HepG2 (cell line): ENCODE data around the gene OSCP1. TPM values are rescaled to one million over a fixed set of nuclear protein-coding genes. Genes with fewer than 3 reads are reported as not detected.

Source experiments
- CCDC6 ChIP-seq: sonication (generic); formaldehyde crosslinking; IDR thresholded peaks from 2 replicates; pipeline ENCODE4 v1.8.1; 2022; ENCODE audit warnings: mild to moderate bottlenecking, missing genetic modification reagents, moderate library complexity
- PATZ1 ChIP-seq: sonication (generic); formaldehyde crosslinking; IDR thresholded peaks from 2 replicates; pipeline ENCODE4 v1.4.0; 2020; ENCODE audit warnings: missing genetic modification reagents
- RELA ChIP-seq: sonication (generic); formaldehyde crosslinking; IDR thresholded peaks from 2 replicates; pipeline ENCODE4 v1.4.0; 2020; ENCODE audit warnings: missing genetic modification reagents
- ZNF10 ChIP-seq: sonication (generic); formaldehyde crosslinking; IDR thresholded peaks from 2 replicates; pipeline ENCODE4 v1.4.0; 2020; ENCODE audit warnings: mild to moderate bottlenecking, low read depth, missing genetic modification reagents, borderline replicate concordance
- ZNF230 ChIP-seq: sonication (generic); formaldehyde crosslinking; IDR thresholded peaks from 2 replicates; pipeline ENCODE4 v1.4.0; 2020; ENCODE audit warnings: mild to moderate bottlenecking, missing genetic modification reagents
- ZNF446 ChIP-seq: sonication (generic); formaldehyde crosslinking; IDR thresholded peaks from 2 replicates; pipeline ENCODE4 v1.5.0; 2020; ENCODE audit warnings: mild to moderate bottlenecking, missing genetic modification reagents
- ZNF557 ChIP-seq: sonication (generic); formaldehyde crosslinking; IDR thresholded peaks from 2 replicates; pipeline ENCODE4 v1.4.0; 2020; ENCODE audit warnings: missing genetic modification reagents
- ZNF605 ChIP-seq: sonication (generic); formaldehyde crosslinking; IDR thresholded peaks from 2 replicates; pipeline ENCODE4 v1.8.0; 2022; ENCODE audit warnings: mild to moderate bottlenecking, missing genetic modification reagents
- ZNF75D ChIP-seq: sonication (generic); formaldehyde crosslinking; IDR thresholded peaks from 2 replicates; pipeline ENCODE4 v1.8.1; 2023; ENCODE audit warnings: missing genetic modification reagents, mild to moderate bottlenecking, borderline replicate concordance
- ZNF781 ChIP-seq: sonication (generic); formaldehyde crosslinking; IDR thresholded peaks from 2 replicates; pipeline ENCODE4 v1.5.1; 2020; ENCODE audit warnings: borderline replicate concordance, mild to moderate bottlenecking, missing genetic modification reagents; ENCODE audit errors: not compliant biosample characterization
- ZNF784 ChIP-seq: sonication (generic); formaldehyde crosslinking; IDR thresholded peaks from 2 replicates; pipeline ENCODE4 v1.5.1; 2020; ENCODE audit warnings: missing genetic modification reagents, mild to moderate bottlenecking, borderline replicate concordance
- polyA plus RNA-seq, 8 experiments: library from polyadenylated mRNA; depleted of rRNA in 3 of 8; stranded (reverse) in 7 of 8; unstranded in 1 of 8; fragments of >200 nt; fragmentation: Illumina TruSeq in 4 of 8; extraction: Trizol in 4 of 8; gene quantifications; 2 replicates each; pipeline versions ENCODE4 v1.2.1 to v1.2.3, GENCODE V29; 2011 to 2016; ENCODE audit warnings: low read depth in 4 of 8, missing spikeins in 1 of 8, mixed read lengths in 1 of 8; ENCODE audit not compliant: insufficient read depth in 1 of 8
- total RNA-seq, 5 experiments: library from RNA; depleted of rRNA; stranded (reverse); fragments of >200 nt; fragmentation: Illumina TruSeq; extraction: Trizol; gene quantifications; 2 replicates each; pipeline ENCODE4 v1.2.3, GENCODE V29; 2016; ENCODE audit warnings: low read depth in 1 of 5
- TF ChIP-seq, protein P1 (sequence below): IDR thresholded peaks from 2 replicates; pipeline ENCODE4 v1.6.1; 2012; ENCODE audit warnings: low read depth, low read length, improper control_type of control experiment
- TF ChIP-seq, protein P2 (sequence below): sonication (generic); formaldehyde crosslinking; IDR thresholded peaks from 2 replicates; pipeline ENCODE4 v1.5.1; 2020; ENCODE audit warnings: mild to moderate bottlenecking, missing genetic modification reagents
- TF ChIP-seq, protein P3 (sequence below): sonication (generic); formaldehyde crosslinking; IDR thresholded peaks from 2 replicates; pipeline ENCODE4 v1.4.0; 2020; ENCODE audit warnings: missing genetic modification reagents, borderline replicate concordance
- TF ChIP-seq, protein P4 (sequence below): sonication (generic); formaldehyde crosslinking; IDR thresholded peaks from 2 replicates; pipeline ENCODE4 v1.4.0; 2020; ENCODE audit warnings: missing genetic modification reagents, borderline replicate concordance

OSCP1 gene
- total and polyA plus RNA-seq, 2 of the 13 experiments (the other 11 are each of a cell fraction or from before 2014, with no cell fraction given), result 0.60 to 0.84 TPM

DNA sequence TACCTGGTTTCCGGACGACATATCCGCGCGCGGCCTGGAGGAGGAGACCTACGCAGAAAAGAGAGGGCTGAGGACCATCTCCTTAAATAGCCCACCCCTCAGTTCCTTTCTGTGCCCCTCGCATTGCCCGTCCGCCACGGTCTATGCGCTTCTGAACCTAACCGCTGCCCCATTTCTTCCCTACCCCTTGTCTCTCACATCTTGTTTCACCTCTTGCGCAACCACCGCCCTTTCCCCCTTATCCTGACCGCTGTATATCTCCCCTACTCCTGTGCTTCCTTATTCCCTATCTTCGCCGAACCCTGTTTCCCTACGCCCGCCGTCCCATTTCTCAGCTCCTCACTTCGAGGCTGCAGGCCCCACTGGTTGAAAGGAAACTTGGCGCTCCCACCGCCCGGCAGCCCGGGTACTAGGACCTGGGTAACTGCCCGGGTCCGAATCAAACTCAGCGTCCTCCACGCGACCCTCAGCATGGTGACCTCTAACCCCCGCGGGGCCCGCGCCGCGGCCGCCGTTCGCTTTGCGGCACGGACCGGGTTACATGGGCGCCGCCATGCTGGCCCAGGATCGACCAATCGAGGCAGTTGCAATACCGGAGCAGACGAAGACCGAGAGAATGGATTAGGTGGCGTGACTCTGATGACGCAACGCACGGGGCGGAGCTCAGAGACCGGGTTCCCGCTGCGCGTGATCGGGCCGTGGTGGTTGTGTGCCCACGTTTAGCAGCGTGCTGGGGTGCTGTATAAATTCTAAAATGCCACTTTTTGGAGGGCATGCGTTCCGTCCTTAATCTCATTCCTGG, 13.8 kb upstream of the OSCP1 start, which contains the start of gene MRPS15 (continued):
- TF ChIP-seq, protein P1, sequence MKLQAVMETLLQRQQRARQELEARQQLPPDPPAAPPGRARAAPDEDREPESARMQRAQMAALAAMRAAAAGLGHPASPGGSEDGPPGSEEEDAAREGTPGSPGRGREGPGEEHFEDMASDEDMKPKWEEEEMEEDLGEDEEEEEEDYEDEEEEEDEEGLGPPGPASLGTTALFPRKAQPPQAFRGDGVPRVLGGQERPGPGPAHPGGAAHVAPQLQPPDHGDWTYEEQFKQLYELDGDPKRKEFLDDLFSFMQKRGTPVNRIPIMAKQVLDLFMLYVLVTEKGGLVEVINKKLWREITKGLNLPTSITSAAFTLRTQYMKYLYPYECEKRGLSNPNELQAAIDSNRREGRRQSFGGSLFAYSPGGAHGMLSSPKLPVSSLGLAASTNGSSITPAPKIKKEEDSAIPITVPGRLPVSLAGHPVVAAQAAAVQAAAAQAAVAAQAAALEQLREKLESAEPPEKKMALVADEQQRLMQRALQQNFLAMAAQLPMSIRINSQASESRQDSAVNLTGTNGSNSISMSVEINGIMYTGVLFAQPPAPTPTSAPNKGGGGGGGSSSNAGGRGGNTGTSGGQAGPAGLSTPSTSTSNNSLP, result peak; percentile 63; the same call in 1 of the 2 replicates
- TF ChIP-seq ZNF230 (CRISPR knock-in tag), result peak; percentile 91; the same call in 1 of the 2 replicates
- TF ChIP-seq, protein P2, sequence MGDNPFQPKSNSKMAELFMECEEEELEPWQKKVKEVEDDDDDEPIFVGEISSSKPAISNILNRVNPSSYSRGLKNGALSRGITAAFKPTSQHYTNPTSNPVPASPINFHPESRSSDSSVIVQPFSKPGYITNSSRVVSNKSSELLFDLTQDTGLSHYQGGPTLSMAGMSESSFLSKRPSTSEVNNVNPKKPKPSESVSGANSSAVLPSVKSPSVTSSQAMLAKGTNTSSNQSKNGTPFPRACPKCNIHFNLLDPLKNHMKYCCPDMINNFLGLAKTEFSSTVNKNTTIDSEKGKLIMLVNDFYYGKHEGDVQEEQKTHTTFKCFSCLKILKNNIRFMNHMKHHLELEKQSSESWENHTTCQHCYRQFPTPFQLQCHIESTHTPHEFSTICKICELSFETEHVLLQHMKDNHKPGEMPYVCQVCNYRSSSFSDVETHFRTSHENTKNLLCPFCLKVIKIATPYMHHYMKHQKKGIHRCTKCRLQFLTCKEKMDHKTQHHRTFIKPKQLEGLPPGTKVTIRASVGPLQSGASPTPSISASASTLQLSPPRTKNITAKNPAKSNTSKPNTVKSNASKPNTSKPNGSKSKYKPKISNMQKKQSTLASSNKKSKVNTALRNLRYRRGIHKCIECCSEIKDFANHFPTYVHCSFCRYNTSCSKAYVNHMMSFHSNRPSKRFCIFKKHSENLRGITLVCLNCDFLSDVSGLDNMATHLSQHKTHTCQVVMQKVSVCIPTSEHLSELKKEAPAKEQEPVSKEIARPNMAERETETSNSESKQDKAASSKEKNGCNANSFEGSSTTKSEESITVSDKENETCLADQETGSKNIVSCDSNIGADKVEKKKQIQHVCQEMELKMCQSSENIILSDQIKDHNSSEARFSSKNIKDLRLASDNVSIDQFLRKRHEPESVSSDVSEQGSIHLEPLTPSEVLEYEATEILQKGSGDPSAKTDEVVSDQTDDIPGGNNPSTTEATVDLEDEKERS (CRISPR knock-in tag), result peak; percentile 70
- no peak for TF ChIP-seq ZNF10 (CRISPR knock-in tag)
- TF ChIP-seq PATZ1 (CRISPR knock-in tag), result peak; percentile 72
- TF ChIP-seq, protein P3, sequence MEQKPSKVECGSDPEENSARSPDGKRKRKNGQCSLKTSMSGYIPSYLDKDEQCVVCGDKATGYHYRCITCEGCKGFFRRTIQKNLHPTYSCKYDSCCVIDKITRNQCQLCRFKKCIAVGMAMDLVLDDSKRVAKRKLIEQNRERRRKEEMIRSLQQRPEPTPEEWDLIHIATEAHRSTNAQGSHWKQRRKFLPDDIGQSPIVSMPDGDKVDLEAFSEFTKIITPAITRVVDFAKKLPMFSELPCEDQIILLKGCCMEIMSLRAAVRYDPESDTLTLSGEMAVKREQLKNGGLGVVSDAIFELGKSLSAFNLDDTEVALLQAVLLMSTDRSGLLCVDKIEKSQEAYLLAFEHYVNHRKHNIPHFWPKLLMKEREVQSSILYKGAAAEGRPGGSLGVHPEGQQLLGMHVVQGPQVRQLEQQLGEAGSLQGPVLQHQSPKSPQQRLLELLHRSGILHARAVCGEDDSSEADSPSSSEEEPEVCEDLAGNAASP (CRISPR knock-in tag), result peak; percentile 82
- TF ChIP-seq ZNF75D (CRISPR knock-in tag), result no peak
- 0 out of 2 replicates have a peak, but pooled peaks have one; percentile 80 for TF ChIP-seq RELA (CRISPR knock-in tag)
- TF ChIP-seq, protein P4, sequence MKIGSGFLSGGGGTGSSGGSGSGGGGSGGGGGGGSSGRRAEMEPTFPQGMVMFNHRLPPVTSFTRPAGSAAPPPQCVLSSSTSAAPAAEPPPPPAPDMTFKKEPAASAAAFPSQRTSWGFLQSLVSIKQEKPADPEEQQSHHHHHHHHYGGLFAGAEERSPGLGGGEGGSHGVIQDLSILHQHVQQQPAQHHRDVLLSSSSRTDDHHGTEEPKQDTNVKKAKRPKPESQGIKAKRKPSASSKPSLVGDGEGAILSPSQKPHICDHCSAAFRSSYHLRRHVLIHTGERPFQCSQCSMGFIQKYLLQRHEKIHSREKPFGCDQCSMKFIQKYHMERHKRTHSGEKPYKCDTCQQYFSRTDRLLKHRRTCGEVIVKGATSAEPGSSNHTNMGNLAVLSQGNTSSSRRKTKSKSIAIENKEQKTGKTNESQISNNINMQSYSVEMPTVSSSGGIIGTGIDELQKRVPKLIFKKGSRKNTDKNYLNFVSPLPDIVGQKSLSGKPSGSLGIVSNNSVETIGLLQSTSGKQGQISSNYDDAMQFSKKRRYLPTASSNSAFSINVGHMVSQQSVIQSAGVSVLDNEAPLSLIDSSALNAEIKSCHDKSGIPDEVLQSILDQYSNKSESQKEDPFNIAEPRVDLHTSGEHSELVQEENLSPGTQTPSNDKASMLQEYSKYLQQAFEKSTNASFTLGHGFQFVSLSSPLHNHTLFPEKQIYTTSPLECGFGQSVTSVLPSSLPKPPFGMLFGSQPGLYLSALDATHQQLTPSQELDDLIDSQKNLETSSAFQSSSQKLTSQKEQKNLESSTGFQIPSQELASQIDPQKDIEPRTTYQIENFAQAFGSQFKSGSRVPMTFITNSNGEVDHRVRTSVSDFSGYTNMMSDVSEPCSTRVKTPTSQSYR (CRISPR knock-in tag), result peak; percentile 55
- peak; percentile 91; the same call in 1 of the 2 replicates for TF ChIP-seq ZNF784 (CRISPR knock-in tag)
- peak; percentile 64 for TF ChIP-seq ZNF781 (CRISPR knock-in tag)
- TF ChIP-seq ZNF605, result peak; percentile 81
- TF ChIP-seq ZNF557 (CRISPR knock-in tag), result no peak
- 0 out of 2 replicates have a peak, but pooled peaks have one; percentile 58 for TF ChIP-seq CCDC6
- peak; percentile 44; the same call in 1 of the 2 replicates for TF ChIP-seq ZNF446 (CRISPR knock-in tag)
